ENCODE measurements around the gene GCNA.

DNA sequence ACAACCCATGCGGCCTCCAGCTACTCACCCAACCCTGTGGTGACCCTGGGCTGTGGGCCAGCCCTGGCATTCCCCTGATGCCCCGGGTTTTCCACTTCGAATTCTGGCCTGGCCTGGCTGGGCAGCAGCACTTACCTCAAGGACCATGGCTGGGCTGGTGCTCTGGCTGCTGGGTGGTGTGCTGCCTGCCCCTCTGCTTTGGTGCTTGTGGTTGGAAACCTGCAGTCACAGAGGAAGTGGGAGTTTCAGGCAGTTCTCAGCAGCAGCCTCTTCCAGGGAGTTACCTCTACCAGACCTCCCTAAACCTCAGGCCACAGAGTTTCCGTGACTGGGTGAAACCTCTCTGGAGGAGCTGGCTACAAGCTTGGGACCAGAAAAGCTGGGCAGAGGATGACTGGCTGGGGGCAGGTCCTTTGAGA is 40.1 kb downstream of the GCNA start, which contains the start of gene CXCR3:
- TF ChIP-seq, protein P1, sequence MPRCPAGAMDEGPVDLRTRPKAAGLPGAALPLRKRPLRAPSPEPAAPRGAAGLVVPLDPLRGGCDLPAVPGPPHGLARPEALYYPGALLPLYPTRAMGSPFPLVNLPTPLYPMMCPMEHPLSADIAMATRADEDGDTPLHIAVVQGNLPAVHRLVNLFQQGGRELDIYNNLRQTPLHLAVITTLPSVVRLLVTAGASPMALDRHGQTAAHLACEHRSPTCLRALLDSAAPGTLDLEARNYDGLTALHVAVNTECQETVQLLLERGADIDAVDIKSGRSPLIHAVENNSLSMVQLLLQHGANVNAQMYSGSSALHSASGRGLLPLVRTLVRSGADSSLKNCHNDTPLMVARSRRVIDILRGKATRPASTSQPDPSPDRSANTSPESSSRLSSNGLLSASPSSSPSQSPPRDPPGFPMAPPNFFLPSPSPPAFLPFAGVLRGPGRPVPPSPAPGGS (IDR thresholded peaks at IDR 0.05) = no peak
- TF ChIP-seq SREBF2 (IDR thresholded peaks at IDR 0.05) = no peak
- TF ChIP-seq CBX2 (IDR thresholded peaks at IDR 0.05; ENCODE audit: borderline replicate concordance, low read depth) = no peak
- no peak for TF ChIP-seq CHD2 (IDR thresholded peaks at IDR 0.05; ENCODE audit: low read length, partially characterized antibody)
- TF ChIP-seq, protein P2, sequence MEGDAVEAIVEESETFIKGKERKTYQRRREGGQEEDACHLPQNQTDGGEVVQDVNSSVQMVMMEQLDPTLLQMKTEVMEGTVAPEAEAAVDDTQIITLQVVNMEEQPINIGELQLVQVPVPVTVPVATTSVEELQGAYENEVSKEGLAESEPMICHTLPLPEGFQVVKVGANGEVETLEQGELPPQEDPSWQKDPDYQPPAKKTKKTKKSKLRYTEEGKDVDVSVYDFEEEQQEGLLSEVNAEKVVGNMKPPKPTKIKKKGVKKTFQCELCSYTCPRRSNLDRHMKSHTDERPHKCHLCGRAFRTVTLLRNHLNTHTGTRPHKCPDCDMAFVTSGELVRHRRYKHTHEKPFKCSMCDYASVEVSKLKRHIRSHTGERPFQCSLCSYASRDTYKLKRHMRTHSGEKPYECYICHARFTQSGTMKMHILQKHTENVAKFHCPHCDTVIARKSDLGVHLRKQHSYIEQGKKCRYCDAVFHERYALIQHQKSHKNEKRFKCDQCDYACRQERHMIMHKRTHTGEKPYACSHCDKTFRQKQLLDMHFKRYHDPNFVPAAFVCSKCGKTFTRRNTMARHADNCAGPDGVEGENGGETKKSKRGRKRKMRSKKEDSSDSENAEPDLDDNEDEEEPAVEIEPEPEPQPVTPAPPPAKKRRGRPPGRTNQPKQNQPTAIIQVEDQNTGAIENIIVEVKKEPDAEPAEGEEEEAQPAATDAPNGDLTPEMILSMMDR (IDR thresholded peaks at IDR 0.05) = no peak
- TF ChIP-seq, protein P3, sequence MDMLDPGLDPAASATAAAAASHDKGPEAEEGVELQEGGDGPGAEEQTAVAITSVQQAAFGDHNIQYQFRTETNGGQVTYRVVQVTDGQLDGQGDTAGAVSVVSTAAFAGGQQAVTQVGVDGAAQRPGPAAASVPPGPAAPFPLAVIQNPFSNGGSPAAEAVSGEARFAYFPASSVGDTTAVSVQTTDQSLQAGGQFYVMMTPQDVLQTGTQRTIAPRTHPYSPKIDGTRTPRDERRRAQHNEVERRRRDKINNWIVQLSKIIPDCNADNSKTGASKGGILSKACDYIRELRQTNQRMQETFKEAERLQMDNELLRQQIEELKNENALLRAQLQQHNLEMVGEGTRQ (IDR thresholded peaks at IDR 0.05) = no peak
- TF ChIP-seq, protein P4, sequence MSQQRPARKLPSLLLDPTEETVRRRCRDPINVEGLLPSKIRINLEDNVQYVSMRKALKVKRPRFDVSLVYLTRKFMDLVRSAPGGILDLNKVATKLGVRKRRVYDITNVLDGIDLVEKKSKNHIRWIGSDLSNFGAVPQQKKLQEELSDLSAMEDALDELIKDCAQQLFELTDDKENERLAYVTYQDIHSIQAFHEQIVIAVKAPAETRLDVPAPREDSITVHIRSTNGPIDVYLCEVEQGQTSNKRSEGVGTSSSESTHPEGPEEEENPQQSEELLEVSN (IDR thresholded peaks at IDR 0.05; ENCODE audit: borderline replicate concordance, low read depth) = no peak
- TF ChIP-seq NR3C1 (IDR thresholded peaks at IDR 0.05) = no peak
- no peak for TF ChIP-seq ZSCAN20 (CRISPR knock-in tag; IDR thresholded peaks at IDR 0.05)
